ENCODE results near the gene PPP6R1.

The PPP6R1 gene, protein sequence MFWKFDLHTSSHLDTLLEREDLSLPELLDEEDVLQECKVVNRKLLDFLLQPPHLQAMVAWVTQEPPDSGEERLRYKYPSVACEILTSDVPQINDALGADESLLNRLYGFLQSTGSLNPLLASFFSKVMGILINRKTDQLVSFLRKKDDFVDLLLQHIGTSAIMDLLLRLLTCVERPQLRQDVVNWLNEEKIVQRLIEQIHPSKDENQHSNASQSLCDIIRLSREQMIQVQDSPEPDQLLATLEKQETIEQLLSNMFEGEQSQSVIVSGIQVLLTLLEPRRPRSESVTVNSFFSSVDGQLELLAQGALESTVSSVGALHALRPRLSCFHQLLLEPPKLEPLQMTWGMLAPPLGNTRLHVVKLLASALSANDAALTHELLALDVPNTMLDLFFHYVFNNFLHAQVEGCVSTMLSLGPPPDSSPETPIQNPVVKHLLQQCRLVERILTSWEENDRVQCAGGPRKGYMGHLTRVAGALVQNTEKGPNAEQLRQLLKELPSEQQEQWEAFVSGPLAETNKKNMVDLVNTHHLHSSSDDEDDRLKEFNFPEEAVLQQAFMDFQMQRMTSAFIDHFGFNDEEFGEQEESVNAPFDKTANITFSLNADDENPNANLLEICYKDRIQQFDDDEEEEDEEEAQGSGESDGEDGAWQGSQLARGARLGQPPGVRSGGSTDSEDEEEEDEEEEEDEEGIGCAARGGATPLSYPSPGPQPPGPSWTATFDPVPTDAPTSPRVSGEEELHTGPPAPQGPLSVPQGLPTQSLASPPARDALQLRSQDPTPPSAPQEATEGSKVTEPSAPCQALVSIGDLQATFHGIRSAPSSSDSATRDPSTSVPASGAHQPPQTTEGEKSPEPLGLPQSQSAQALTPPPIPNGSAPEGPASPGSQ

DNA sequence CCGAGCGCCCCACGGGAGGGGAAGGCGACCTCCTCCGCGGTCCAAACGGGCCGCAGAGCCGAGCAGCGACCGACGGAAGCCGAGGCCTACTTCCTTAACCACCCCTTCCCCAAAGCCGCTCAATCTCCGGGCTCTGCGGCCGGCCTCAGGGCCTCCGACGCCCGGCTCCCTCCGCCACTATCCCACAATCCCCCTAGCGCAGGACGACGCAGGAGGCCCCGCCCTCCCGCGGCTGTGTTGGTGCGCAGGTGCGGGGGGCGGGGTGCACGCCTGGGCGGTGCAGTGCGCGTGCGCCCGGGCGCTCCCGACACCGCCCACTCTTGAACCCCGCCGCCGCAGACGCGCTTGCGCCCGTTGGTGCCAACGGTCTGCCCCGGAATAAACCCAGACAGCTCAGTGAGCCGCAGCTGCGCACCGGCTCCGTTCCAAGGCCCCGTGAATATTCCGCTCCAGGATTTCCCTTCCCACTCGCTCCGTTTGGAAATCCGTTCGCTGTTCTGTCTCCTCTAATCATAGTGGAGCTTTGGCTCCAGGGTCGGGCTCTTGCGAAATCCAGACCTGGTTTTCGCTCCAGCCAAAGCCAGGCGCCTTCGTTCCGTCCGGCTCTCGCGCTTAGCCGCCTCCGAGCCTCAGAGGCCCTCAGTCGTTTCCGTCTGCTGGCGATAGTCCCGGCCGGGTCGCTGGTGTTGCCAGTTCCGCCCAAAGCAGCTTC, at the start of gene PPP6R1:
TSS of gene PPP6R1 (minus strand) at position 190 of the 712 bp plus-strand sequence. CDS start 11,914 bp downstream, outside the sequence.
- peak; percentile 99 to 100 for DNase-seq

DNA sequence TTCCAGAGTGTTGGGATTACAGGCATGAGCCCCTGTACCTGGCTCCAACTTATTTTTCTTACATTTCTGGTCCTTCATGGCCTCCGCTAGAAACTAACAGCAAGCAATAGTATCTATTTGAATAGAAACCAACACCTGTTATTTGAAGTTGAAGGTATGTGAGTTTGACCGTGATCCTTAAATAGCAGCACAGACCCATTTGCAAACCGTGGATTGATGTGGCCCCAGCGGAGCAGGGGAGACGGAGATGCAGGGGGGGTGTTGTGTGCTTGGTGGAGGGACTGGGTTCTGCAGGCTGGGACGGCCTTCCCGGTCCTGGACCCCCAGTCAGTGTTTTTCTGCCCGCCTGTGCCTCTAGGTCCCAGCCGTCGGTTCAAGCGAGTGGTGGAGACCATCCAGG, 49.5 kb upstream of the PPP6R1 start:
- no peak for DNase-seq

DNA sequence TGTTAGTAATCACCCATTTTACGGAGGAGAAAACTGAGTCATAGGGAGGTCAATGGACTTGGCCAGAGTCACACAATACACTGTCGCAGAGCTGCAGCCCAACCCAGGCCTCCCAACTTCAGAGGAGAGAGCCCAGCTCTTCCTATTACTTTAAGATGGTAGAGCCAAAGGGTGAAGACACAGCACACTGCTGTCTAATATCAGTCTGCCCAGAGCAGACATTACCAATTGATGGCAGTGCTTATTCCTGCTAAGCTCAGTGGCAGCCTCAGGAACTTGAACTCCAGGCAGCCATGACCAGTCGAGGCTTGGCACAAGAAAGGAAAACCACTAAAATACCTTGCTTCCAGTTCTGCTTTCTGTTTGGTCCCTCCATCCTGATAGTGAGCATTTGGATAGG, 47.9 kb upstream of the PPP6R1 start:
- no peak for DNase-seq

DNA sequence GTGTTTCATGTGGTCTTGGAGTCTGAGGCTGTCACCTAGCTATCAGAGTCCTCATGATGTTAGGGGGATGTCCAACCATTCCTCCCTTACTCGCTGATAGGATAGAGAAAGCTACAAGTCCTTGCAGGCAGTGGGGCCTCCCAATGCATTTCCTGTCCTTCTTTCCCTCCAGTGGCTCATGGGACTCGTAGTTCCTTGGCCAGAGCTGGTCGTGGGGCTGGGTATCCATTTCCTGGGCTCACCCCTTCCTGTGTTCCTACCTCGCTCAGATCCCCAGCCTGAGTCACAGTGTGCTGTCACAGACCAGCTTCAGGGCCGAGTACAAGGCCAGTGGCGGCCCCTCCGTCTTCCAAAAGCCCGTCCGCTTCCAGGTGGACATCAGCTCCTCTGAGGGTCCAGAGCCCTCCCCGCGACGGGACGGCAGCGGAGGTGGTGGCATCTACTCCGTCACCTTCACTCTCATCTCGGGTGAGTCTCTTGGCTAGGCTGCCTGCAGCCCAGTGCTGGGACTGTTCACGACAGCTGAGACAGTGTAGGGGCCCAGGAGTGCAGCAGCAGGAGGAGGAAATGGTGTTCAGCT, 47.3 kb upstream of the PPP6R1 start:
- no peak for DNase-seq

DNA sequence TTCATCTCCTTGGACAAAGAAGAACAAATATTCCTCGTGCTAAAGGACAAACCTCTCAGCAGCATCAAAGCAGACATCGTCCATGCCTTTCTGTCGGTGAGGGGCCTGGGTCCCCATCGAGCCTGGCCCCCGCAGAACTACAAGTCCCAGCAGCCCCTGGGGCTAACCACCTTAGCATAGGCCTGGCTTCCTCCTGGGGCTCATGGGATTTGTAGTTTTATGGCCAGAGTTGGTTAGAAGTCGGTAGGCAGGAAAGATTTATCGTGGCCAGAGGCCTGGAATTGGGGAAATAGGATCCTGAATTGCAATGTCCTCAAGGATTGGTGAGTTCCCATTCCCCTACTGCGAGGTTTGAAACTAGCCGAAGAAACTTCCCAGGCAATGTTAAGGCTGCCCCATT, 46.7 kb upstream of the PPP6R1 start:
- peak; percentile 61 to 63 for DNase-seq

GRCh38 chr19:55304980-55305379, 46.2 kb upstream of the PPP6R1 start:
- DNase-seq = no peak

DNA sequence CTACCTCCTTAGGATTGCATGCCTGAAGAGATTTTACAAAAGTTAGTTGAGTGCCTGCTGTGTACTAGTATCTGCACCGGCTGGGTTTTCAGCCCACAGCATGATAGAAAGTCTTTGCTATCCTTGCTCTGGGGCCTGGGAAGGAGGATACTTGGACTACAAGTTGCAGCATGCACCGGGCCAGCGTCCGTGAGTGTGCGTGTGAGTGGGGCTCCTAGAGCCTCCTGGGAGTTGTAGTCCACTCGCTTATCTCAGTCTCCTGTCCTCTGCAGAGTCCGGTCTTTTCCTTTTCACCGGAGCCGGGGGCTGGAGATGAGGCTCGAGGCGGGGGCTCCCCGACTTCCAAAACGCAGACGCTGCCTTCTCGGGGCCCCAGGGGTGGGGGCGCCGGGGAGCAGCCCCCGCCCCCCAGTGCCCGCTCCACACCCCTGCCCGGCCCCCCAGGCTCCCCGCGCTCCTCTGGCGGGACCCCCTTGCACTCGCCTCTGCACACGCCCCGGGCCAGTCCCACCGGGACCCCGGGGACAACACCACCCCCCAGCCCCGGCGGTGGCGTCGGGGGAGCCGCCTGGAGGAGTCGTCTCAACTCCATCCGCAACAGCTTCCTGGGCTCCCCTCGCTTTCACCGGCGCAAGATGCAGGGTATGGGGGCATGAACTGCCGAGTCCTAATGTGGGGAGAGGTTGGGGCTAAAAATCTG, 45.6 kb upstream of the PPP6R1 start:
- peak; percentile 46 to 58 for DNase-seq

DNA sequence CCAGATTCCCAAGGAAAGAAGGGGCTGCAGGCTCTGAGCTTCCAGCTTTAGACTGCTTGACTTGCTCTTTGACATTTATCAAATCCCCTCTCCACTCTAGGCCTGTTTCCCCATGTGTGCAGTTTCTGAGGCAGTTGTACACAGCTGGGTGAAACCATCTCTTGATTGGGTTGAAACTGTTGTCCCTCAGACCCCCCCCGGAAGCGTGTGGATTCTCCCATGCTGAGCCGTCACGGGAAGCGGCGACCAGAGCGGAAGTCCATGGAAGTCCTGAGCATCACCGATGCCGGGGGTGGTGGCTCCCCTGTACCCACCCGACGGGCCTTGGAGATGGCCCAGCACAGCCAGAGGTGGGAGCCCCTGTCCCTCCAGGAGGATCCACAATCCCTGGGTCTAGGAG, 44.7 kb upstream of the PPP6R1 start:
- no peak for DNase-seq

DNA sequence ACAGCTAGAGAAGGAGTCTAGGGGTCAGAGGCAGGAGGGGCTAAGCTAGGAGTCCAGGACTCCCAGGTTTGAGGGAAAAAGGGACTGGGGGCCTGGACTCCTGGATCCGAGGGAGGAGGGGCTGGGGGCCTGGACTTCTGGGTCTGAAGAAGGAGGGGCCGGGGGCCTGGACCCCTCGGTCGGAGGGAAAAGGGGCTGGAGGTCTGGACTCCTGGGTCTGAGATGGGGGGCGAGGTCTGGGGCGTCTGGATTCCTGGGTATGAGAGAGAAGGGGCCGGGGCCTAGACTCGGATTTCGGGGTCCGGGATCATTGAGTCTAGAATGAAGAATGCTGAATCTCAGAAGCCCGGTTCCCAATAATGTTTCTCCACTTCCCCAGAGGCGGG, 43.5 kb upstream of the PPP6R1 start:
- no peak for DNase-seq

DNA sequence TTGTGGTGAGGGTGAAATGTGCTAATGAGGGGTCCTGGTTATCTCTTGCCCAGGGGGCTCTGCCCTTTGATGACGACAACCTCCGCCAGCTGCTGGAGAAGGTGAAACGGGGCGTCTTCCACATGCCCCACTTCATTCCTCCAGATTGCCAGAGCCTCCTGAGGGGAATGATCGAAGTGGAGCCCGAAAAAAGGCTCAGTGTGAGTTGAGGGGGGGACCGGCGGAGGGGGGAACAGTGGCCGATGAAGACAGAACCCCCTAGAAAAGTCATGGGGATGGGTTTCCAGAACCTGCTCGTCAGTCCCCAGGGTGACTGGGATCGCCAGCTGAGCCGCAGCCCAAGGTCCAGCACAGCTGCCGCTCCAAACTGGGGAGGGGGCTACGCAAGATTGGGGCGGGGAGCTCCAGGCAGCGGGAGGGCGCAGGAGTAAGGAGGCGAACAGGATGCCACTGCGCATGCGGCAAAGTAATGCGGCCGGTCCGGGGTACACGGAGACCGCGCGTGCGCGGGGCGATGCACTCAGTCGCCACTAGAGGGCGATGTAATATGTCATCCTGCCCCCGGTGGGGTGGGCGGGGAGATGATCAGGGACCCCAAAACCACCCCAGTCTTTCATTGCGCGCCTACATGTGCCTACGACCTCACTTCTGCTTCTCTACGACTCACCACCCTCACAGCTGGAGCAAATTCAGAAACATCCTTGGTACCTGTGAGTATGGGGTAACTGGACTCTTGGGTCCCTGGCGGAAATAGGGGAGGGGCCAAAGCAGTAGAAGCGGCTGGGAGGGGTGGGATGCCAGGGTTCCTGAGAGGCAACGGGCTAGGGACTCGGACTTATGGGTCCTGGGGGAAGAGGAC, 42.9 kb upstream of the PPP6R1 start:
- DNase-seq = peak; percentile 98 to 99

GRCh38 chr19:55300886-55301458, 42.2 kb upstream of the PPP6R1 start:
- DNase-seq = no peak

GRCh38 chr19:55299991-55300390, 41.2 kb upstream of the PPP6R1 start:
- DNase-seq = no peak

- DNase-seq = no peak
Measured at GRCh38 chr19:55297267-55297666, 38.5 kb upstream of the PPP6R1 start.

- DNase-seq = no peak
Measured at GRCh38 chr19:55289117-55289796, 30.4 kb upstream of the PPP6R1 start.

DNA sequence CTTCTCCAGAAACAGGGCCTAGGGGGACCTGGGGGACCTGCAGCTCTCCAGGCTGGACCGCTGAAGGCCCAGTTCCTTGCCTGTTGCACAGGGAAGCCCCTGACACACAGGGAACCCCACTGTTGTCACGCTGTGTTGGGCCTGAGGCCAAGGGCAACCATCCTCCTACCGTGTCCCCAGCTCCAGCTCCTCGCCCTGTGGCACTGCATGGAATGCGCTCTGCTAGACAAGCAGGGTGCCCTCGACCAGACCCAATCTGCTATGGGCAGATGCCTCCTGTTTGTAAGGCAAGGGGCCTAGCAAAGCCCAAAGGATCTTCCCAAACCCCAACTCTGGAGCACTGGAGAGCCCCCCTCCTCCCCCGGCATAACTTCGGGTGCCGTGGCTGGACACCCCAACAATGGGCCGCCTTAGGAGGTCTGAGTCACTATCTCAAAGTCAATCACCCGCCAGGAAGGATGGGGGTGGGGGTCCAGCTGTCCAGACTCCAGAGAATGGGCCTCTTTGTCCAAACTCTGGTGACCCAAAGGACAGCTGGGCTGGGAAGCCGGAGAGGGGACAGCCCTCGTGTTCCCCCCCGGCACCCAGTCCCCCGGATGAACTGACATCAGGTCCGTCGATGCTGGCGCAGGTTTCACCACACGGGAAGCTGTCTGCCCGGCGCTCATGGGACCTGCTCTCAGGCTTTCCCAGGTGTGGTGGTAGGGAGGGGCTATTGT, 28.7 kb upstream of the PPP6R1 start:
- no peak for DNase-seq

DNA sequence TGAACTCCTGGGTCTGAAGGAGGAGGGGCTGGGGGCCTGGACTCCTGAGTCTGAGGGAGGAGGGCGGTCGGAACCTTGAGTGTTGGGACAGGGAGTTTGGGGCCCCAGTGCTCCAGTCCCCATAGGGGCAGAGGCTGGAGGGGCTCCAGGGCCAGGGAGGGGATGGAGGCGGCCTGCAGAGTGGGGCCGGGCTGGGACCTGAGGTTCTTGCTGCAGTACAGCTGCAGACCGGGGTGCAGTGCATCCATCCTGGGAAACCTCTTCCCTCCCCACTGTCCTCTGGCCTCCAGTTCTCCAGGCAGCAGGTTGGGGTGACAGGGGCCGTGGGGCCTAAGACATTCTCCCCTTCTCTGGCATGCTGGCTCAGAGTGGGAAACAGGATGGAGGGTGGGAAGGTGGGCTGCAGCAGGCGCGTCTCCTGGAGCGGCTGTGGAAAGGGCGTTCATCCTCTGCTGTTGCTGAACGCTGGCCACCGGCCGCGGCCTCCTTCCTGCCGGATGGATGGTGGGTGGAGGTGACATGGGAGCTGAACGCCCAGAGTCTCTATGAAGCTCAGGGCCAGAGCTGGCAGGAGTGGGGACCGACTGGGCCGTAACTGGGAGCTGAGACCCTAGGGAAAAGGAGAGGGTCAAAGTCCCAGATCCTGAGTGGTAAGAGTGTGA, 26.5 kb upstream of the PPP6R1 start:
- no peak for DNase-seq

DNA sequence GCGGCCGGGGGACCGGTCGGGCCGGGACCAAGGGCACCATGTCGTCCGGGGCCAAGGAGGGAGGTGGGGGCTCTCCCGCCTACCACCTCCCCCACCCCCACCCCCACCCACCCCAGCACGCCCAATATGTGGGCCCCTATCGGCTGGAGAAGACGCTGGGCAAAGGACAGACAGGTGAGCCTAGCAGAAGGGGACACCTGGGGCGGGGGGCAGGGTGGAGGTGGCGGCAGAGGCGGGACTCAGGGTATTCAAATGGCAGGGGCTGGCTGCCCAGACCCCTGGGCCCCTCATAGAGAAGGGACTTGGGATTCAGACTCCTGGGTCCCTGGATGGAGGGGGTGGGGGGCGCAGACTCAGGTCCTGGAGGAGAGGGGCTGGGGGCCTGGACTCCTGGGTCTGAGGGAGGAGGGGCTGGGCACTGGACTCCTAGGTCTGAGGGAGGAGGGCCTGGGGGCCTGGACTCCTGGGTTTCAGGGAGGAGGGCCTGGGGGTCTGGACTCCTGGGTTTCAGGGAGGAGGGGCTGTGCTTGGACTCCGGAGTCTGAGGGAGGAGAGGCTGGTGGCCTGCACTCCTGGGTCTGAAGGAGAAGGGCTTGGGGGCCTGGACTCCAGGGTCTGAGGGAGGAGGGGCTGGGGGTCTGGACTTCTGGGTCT, 25.7 kb upstream of the PPP6R1 start:
- DNase-seq = no peak
